NCI-H2196 (cell line): ENCODE results near the gene MAP9.
"Not testable (repeated sequence)": the region's sequence is repeated elsewhere in the genome, so short reads cannot be mapped to it uniquely, and the experiment has no call there.

Source experiments
- DNase-seq: peaks from one replicate; lab custom pipeline; 2025; ENCODE audit not compliant: unreplicated experiment; lab: John Stamatoyannopoulos, UW

The MAP9 gene

DNA sequence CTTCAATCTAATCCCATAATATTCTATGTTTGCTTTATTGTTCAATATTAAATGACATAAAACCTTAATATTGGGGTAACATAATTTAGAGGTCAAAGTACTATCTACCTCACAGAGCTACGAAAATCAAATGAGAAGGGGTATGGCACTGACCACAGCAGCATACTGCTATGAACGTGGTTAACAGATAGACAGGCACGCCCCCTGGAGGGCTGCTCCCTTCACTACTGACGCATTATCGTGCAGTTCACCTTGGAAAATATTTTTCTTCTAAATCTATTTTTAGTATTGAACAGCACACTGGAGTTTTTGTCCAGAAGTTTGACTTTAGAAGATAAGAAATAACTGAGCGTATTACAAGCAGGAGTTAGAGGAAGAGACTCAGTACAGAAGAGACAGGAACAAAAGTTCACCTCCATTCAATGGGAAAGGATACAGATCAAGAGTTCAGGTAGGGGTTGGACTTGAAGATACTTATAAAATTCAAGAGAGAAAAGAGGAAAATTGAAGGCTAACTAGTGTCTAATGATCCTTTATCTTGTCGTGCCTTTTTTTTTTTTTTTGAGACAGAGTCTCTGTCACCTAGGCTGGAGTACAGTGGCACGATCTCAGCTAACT lies 22.7 kb downstream of the MAP9 start:
- DNase-seq, result no peak

DNA sequence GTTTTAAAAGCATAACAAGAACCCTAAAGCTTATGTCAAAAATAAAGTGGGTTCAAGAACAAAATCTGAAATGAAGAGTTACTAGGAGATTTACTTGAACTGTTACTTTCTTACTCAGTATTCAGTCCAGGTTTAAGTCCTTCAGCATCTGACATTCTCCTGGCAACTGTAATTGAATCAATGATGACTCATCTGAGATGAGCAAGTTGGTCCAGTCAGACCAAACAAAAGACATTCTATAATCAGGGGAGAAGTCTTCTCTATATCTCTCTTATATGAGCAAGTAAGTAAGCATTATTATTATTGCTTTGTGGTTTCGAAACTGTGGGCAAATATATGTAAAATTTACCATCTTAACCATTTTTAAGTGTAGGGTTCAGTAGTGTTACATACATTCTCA lies 34.6 kb downstream of the MAP9 start:
- no peak for DNase-seq

DNA sequence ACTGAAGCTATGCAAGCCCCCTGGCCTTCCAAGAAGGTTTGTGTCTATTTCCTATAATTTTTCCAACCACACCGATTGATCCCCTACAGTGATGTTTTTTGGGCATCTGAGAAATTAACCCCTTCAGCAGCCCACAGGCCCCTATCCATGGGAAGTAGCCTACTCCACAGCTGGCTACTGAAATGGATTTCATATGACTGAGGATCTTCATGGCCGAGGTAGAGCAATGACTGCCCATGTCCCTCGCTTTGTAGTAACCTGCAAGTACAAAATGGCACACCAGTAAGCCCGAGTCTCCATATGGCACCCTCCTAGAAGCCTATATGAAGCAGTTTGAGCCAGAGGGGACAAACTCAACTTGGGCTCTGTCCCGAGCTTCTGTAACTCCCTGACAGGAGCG lies 36.8 kb downstream of the MAP9 start:
- no peak for DNase-seq

DNA sequence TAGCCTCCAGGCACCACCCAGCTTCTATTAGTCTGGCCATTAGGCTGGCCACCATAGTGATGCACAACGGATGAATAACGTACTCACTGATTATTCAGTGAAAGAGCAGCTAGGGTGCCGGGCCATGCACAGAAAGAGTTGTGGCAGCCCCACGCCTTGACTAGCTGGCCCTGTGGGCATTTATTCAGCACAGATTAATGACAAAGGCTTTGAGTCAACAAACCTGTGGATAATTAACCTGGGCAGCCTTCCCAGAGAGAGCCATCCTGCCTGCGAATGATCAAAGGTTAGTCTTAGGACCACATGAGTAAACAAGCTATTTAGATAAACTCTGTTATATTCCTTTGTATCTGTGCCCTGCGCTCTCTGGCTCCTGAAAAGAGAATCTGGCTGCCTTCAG lies 37.2 kb downstream of the MAP9 start:
- DNase-seq, result no peak

DNA sequence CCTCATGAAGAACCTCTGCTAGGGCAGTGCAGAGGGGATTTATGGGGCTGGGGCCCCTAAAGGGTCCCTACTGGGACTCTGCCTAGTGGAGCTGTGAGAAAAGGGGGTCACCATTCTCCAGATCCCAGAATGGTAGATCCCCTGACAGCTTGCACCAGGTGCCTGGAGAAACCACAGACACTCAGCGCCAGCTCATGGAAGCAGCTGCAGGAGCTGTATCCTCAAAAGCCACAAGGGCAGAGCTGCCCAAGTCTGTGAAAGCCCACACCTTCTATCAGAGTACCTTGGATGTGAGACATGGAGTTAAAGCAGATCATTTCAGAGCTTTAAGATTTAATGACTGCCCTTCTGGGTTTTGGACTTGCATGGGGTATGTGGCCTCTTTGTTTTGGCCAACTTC lies 38.6 kb downstream of the MAP9 start:
- DNase-seq, result no peak

DNA sequence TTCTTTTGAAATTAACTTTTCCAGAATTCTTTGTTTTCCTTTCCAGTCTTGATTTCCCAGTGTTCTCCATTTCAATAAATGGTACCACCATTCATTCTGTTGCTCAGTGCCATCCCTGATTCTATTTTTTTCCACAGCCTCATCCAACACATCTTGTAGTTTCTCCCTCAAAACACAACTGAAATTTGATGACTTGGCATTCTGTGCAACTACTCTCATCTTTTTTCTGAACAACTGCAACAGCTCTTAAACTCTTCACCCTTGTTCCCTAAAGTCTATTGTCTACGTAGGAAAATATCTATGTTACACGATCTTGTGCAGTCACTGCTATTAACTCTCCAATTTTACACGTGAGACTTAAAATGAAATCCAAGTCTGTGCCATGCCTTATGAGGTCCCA lies 40.5 kb downstream of the MAP9 start:
- no peak for DNase-seq

DNA sequence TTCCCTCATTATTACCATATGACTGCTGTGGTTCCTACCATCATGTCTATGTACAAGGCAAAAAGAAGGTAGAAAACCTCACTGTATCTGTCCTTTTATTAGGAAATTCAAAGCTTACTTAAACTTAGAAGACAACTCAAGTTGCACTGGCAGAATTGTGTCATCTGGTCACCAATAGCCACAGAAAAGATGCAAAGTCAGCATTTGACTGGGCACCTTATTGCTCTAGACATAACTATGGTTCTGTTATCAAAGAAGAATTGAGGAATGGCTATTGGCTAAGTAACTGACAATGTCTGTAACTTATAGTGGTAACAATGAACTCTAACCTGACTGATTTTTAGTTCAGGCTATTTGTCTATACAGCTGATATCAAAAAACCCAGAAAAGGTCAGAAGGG lies 45.3 kb downstream of the MAP9 start:
- DNase-seq, result no peak

DNA sequence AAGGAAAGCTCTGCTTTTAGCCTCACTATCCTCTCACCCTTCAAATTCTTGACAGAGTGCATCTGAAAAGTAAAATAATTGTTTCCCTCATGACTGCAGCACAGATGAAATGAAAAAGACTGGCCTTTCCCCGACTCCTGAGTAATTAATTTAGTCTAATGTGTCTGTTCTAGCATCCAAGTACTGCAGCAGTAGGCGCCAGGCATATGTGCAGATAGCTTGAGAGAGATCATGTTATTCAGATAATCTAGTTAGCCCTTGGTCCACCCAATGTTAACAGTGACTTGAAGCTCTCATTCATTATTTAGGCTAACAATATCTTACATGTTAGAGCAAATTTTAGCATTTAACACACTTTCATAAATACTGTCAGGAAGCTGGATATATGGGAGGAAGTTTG lies 54.0 kb downstream of the MAP9 start:
- no peak for DNase-seq

DNA sequence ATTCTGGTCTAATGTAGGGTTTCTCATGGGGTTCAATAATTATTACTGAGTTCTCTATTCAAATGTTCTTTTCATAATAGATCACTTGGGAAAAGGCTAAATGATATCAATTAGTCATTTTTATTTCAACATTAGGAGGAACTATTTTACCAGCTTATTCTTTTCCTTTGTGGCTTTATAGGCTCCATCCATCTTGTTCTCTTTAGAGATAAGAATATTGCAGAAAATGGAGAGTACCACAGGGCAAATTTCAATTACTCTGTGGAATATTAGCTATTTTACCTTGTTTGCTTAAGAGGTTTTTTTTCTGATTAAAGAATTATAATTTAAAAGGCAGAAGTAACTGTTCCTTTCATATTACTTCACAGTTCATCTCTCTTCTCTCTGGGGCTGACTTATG lies 55.8 kb downstream of the MAP9 start:
- DNase-seq, result no peak

DNA sequence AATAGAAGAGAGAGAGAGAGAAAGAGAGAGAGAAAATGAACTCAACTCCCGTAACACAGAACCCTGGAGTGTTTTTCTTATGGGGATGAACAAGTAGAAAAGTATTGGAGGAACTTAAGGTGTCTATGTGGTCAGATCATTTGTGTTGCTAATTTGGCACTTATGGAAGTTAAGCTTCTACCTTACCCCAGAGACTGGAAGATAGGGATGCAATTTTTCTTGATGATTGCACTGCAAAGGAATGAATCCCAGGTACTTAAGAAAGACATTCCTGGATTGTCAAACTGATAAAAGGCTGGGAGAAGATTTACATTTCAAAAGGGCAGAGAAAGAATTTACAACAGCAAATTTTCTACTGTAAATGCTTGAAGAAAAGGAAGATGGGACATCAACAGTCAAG lies 57.2 kb downstream of the MAP9 start:
- DNase-seq, result no peak

DNA sequence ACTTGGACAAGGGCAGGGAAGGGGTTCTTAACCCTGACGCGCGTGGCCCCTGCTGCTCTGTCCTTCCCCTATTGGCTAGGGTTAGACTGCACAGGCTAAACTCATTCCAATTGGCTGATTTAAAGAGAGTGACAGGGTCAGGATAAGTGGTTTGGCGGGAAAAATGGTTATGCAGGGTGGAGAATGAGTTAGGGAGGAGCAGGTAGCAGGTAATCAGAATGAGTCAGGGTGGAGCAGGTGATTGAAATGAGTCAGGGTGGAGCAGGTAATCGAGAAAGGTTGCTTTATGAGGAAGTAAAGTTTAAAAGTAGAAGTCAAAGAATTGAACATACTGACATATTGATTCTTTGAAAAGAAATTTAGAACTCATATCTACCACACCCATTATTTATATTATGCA lies 64.7 kb downstream of the MAP9 start:
- DNase-seq, result not testable (repeated sequence)

DNA sequence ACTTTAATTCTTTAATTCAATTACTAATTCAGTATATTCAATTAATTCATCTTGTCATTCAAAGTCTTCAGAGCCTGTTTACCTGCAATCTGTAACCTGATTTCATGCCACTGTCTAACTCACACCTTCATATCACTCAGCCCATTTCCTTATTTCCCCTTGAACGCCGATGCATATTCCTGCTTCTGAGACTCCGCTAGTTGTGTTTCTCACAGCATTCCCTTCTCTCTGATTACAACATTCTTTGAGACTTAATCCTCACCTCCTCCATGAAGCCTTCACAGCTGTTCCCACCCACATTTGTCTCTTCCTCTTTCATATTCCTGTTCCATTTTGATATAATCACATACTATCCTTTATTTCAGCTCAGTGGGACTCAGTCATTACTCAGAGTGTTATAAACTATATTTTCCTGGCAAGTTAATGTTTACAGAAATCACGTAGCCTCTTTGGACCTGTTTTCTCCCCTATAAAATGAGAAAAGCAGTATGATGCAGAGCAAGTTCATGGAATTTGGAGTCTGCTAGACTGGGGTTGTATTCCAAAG lies 69.0 kb downstream of the MAP9 start:
- no peak for DNase-seq

DNA sequence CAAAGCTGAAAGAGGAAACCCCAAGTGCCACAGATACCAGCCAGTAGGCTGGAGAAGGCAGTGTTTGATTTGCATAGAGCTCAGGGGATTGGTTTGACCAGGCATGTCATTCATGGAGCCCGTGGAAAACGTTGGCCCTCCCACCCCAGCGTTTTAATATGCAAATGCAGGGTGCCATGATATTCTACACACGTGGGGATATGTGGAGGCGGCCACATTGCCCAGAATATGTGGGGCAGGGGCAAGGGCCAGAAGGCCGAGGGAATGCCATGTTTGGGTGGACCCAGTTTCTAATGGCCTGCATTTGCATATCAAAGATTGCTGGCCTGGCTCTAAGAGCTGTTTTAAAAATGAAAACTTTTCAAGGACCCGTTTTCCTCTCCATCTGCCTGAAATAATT lies 71.1 kb downstream of the MAP9 start:
- DNase-seq, result no peak

DNA sequence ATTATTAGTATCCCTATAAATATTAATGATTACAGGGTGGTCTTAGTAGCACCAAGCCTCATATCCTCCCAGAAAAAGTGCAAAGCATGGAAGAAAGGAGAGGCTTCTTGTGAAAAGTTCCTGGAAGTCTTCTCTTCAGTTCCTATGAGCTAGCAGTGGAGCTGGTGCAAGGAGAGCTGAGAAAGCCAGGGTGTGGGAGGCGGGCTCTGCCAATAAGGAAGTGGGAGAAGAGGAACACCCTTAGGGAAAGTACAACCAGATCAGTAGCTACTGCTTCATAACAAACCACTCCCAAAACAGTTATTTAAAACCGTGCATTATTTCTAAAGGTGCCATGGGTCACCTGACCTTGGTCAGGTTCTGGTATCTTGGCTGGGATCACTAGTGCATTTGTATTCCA lies 72.4 kb downstream of the MAP9 start:
- DNase-seq, result no peak

DNA sequence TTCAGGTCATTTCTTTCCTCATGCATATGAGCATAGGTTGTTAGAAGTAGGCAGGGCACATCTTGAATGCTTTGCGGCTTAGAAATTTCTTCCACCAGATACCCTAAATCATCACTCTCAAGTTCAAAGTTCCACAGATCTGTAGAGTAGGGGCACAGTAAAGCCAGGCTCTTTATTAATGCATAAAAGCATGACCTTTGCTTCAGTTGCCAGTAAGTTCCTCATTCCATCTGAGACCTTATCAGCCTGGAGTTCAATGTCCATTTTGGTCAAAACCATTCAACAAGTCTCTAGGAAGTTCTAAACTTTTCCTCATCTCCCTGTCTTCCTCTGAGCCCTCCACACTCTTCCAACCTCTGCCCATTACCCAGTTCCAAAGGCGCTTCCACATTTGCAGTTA lies 77.7 kb downstream of the MAP9 start:
- DNase-seq, result no peak
